Mesenchymal stem cell (in vitro differentiated cells and primary cell): ENCODE data around the gene SPOCK2.

ENCODE experiments used
- DNase-seq: peaks from one replicate; pipeline ENCODE4 v3.0.0-alpha.2; 2013
- H2AFZ ChIP-seq: one replicate; pipeline ENCODE4 v1.6.1; 2013; ENCODE audit warnings: low read depth, mild to moderate bottlenecking, control low read depth, inconsistent platforms, low read length, moderate library complexity
- H2AK5ac ChIP-seq: 2 replicates; pipeline ENCODE4 v1.6.1; 2013; ENCODE audit warnings: low read length, moderate library complexity, mild to moderate bottlenecking, inconsistent platforms; ENCODE audit not compliant: severe bottlenecking
- H2BK120ac ChIP-seq: one replicate; pipeline ENCODE4 v1.6.1; 2013; ENCODE audit warnings: low read depth, mild to moderate bottlenecking, inconsistent platforms, low read length, moderate library complexity
- H2BK12ac ChIP-seq, 2 experiments: one replicate each; pipeline ENCODE4 v1.6.1; 2013; ENCODE audit warnings: inconsistent platforms in 2 of 2, low read length in 2 of 2, mild to moderate bottlenecking in 2 of 2, moderate library complexity in 2 of 2, control low read depth in 1 of 2
- H2BK15ac ChIP-seq: one replicate; pipeline ENCODE4 v1.6.1; 2013; ENCODE audit warnings: mild to moderate bottlenecking, low read depth, inconsistent platforms; ENCODE audit not compliant: poor library complexity, severe bottlenecking
- H2BK5ac ChIP-seq: 2 replicates; pipeline ENCODE4 v1.6.1; 2013; ENCODE audit warnings: low read depth, mild to moderate bottlenecking, low read length, control low read depth, inconsistent platforms; ENCODE audit not compliant: poor library complexity, severe bottlenecking
- H3K14ac ChIP-seq, 2 experiments: one replicate each; pipeline ENCODE4 v1.6.1; 2013; ENCODE audit warnings: inconsistent platforms in 2 of 2, low read length in 2 of 2, control low read depth in 1 of 2, mild to moderate bottlenecking in 1 of 2, moderate library complexity in 1 of 2
- H3K18ac ChIP-seq, 2 experiments: one replicate each; pipeline ENCODE4 v1.6.1; 2013; ENCODE audit warnings: inconsistent platforms in 2 of 2, low read length in 2 of 2, control low read depth in 1 of 2, low read depth in 1 of 2, mild to moderate bottlenecking in 1 of 2
- H3K23ac ChIP-seq, 2 experiments: one replicate each; pipeline ENCODE4 v1.6.1; 2013; ENCODE audit warnings: inconsistent platforms in 2 of 2, low read length in 2 of 2, mild to moderate bottlenecking in 2 of 2, moderate library complexity in 2 of 2, control low read depth in 1 of 2
- H3K27ac ChIP-seq: 2 replicates; pipeline ENCODE4 v1.5.1; 2013; ENCODE audit warnings: mild to moderate bottlenecking, moderate library complexity, low read length, control low read depth, inconsistent platforms; ENCODE audit not compliant: poor library complexity, severe bottlenecking
- H3K27me3 ChIP-seq, 2 experiments: 2 replicates each; pipeline versions ENCODE4 v1.6.1 to v1.7.0; 2013; ENCODE audit warnings: low read length in 2 of 2, mild to moderate bottlenecking in 2 of 2, moderate library complexity in 2 of 2, control low read depth in 1 of 2, inconsistent platforms in 1 of 2; ENCODE audit not compliant: control insufficient read depth in 1 of 2, insufficient read depth in 1 of 2
- H3K36me3 ChIP-seq, 2 experiments: 2 replicates each; pipeline versions ENCODE4 v1.6.1 to v1.7.0; 2013; ENCODE audit warnings: low read length in 2 of 2, control low read depth in 1 of 2, inconsistent platforms in 1 of 2, low read depth in 1 of 2, mild to moderate bottlenecking in 1 of 2; ENCODE audit not compliant: insufficient read depth in 2 of 2, control insufficient read depth in 1 of 2
- H3K4ac ChIP-seq, 2 experiments: one replicate each; pipeline ENCODE4 v1.6.1; 2013; ENCODE audit warnings: inconsistent platforms in 2 of 2, low read length in 2 of 2, mild to moderate bottlenecking in 2 of 2, moderate library complexity in 2 of 2, control low read depth in 1 of 2, low read depth in 1 of 2
- H3K4me1 ChIP-seq: 2 replicates; pipeline ENCODE4 v1.6.1; 2013; ENCODE audit warnings: low read depth, low read length, control low read depth; ENCODE audit not compliant: control insufficient read depth, insufficient read depth
- H3K4me2 ChIP-seq: 2 replicates; pipeline ENCODE4 v1.6.1; 2013; ENCODE audit warnings: low read length, mild to moderate bottlenecking, inconsistent platforms; ENCODE audit not compliant: poor library complexity, severe bottlenecking
- H3K4me3 ChIP-seq, 2 experiments: 2 replicates each; pipeline versions ENCODE4 v1.5.1 to v1.7.0; 2013; ENCODE audit warnings: low read length in 2 of 2, mild to moderate bottlenecking in 2 of 2, control low read depth in 1 of 2, low read depth in 1 of 2; ENCODE audit not compliant: insufficient read depth in 1 of 2
- H3K79me1 ChIP-seq: replicated peaks from 2 replicates; pipeline ENCODE4 v1.6.1; 2013; ENCODE audit warnings: mild to moderate bottlenecking, control low read depth, low read length, inconsistent platforms; ENCODE audit not compliant: poor library complexity, severe bottlenecking
- H3K9ac ChIP-seq: 2 replicates; pipeline ENCODE4 v1.7.0; 2013; ENCODE audit warnings: mild to moderate bottlenecking, low read length, moderate library complexity
- H3K9me3 ChIP-seq: 2 replicates; pipeline ENCODE4 v1.7.0; 2013; ENCODE audit warnings: mild to moderate bottlenecking, low read length; ENCODE audit not compliant: control insufficient read depth
- H4K8ac ChIP-seq: one replicate; pipeline ENCODE4 v1.6.1; 2013; ENCODE audit warnings: inconsistent platforms, mild to moderate bottlenecking, low read length, moderate library complexity
- H4K91ac ChIP-seq: one replicate; pipeline ENCODE4 v1.6.1; 2013; ENCODE audit warnings: mild to moderate bottlenecking, low read length, inconsistent platforms
- WGBS: methylation state at CpG from one replicate; pipeline ENCODE4 v1.1.7; 2013; ENCODE audit warnings: mixed read lengths; 5-methylcytosine and 5-hydroxymethylcytosine counted together

The SPOCK2 gene

DNA sequence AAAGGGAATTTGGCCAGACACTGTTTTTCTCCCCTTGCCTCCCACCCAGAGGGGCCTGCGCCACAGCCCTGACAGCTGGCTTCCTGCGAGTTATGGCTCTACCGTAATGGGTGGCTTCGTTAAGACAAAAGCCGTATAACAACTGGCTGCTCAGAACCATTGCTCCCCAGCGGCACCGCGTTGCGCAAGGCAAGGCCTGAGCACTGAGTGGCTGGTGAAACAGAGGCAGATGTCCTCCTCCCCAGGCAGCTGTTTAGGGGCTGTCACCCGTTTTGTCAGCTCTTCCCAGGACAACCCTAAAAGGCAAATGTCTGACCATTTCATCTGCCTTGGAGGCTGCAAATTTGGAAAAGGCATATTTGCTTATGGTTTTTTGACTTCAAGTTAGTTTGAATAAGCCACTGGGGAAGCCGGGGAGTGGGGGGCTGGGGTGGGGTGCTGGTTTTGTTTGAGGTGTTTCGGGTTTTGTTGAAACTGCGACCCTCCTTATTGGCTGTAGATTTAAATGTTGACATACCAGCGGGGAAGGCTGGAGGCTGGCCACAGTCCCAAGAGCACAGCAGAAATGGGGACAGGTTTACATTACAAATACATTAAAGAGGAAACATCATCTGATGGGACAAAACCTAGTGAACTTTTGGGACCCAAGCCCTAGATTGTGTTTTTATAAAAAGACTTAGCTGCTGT lies 681 bp upstream of the SPOCK2 start:
- no peak overlapping the region for H3K4ac ChIP-seq
- H4K8ac ChIP-seq: no peak overlapping the region
- no peak overlapping the region for H2BK5ac ChIP-seq
- H2AK5ac ChIP-seq: no peak overlapping the region
- H4K91ac ChIP-seq: no peak overlapping the region
- DNase-seq: peak; percentile 52
- 31% methylated on average over 13 of the region's 14 CpGs for WGBS
- H2AFZ ChIP-seq: no peak overlapping the region
- H3K9me3 ChIP-seq: no peaks in the 10 kb centered on the region
- H3K14ac ChIP-seq: no peak overlapping the region
- peaks cover 48 to 50% of the 10 kb centered on the region in 2 experiments for H3K27me3 ChIP-seq
- no peak overlapping the region for H3K23ac ChIP-seq
- no peak overlapping the region for H3K9ac ChIP-seq
- peak overlapping the region in 1 of 2 experiments; percentile 69 for H3K4me3 ChIP-seq
- no peak overlapping the region for H2BK15ac ChIP-seq
- no peak overlapping the region for H3K27ac ChIP-seq
- H3K4me1 ChIP-seq: peaks cover 25% of the 10 kb centered on the region
- H3K36me3 ChIP-seq: no peaks in the 10 kb centered on the region
- no peak overlapping the region for H2BK120ac ChIP-seq
- no peak overlapping the region for H2BK12ac ChIP-seq
- no peaks in the 10 kb centered on the region for H3K79me1 ChIP-seq
- H3K18ac ChIP-seq: peak overlapping the region in 1 of 2 experiments; percentile 54
- H3K4me2 ChIP-seq: peak overlapping the region; percentile 82

DNA sequence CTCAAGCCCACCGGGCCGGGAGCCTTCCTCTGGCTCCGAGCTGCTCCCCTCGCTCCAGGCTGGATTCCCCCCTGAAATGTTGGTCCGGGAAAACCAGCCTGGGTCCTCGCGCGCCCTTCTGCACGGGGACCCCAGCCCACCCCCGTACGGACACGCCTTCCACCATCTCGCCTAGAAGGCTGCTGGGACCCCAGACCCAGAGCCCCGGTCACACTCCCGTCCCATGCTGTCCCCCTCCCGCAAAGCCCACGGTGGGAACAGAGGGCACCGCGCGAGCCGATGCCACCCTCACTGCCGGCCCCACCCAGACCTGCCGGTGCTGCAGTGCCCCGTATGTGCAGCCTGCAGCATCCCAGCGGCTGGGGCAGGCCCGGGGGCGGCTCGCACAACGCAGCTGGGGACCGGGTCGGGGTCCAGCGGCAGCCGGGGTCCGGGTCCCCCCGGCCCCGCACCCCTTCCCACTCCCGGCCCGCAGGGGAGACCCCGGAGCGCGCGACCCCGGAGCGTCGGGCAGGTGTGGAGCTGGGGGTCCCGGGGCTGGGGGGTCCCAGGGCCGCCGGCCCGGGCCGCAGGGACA lies 871 bp downstream of the SPOCK2 start:
- DNase-seq: no peak
- Histone ChIP-seq H2BK12ac (no peak overlapping the region), H3K27ac (no peak overlapping the region), H3K18ac (peak overlapping the region in 1 of 2 experiments; percentile 79), H3K9me3 (no peaks in the 10 kb centered on the region), H3K4me2 (peak overlapping the region; percentile 82), H3K14ac (no peak overlapping the region), H2BK15ac (no peak overlapping the region), H4K91ac (no peak overlapping the region), H2BK5ac (no peak overlapping the region), H2AFZ (no peak overlapping the region), H2BK120ac (no peak overlapping the region), H4K8ac (peak overlapping the region; percentile 58), H2AK5ac (no peak overlapping the region), H3K4me3 (peak overlapping the region; percentile 3 to 69), H3K9ac (peak overlapping the region; percentile 36), H3K23ac (peak overlapping the region in 1 of 2 experiments; percentile 34), H3K79me1 (no peaks in the 10 kb centered on the region), H3K4ac (no peak overlapping the region), H3K4me1 (peaks cover 25% of the 10 kb centered on the region), H3K36me3 (no peaks in the 10 kb centered on the region), H3K27me3 (peaks cover 48 to 50% of the 10 kb centered on the region in 2 experiments)
- WGBS: 4% methylated on average over 48 of the region's 50 CpGs

DNA sequence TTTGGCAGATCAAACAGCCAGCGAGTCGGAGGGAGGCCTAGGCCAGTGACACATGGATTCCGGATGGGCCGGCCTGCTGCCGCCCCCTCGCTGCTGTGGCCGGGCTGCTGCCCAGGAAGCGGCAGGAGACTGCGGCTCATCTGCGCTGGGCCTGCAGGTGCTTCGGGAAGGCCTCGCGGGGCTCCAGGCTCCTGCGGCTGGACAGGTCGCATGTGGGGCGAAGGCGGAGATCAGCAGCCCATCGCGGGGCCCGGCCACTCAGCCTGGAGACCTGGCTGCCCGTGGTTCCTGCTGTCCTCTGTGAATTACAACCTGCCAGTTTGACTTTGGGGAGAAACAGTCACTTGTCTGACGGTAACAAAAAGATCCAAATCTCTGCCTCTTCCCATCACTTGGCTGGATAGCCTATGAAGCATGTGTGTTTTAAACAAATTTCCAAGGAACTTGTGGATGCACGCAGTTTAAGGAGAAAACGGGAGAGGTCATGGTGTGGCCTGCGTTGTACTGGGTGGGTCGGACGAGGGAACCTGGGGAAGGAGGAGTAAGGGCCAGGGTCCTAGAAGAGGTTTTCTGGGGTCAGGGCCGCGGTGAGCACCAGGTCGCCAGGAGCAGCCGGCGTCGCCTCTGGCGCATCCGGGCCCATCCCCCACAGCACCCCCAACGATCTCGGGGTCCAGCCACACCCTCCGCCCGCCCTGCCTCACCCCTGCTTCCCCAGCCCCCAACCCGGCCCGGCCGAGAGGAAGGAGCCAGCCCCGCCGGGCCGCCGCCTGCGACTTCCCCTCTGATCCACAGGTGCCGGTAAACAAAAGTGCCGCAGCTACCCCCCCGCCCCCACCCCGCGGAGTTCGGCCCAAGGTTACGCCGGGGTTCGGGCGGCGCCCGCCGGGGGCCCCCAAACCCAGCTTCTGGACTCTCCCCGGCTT lies 1.6 kb downstream of the SPOCK2 start:
- H2BK5ac ChIP-seq: no peak overlapping the region
- no peak overlapping the region for H3K9ac ChIP-seq
- H3K14ac ChIP-seq: no peak overlapping the region
- H3K18ac ChIP-seq: no peak overlapping the region
- no peak overlapping the region for H2BK12ac ChIP-seq
- 24% methylated on average over 44 of the region's 61 CpGs for WGBS
- no peaks in the 10 kb centered on the region for H3K9me3 ChIP-seq
- H4K8ac ChIP-seq: no peak overlapping the region
- no peaks in the 10 kb centered on the region for H3K79me1 ChIP-seq
- no peak overlapping the region for H2BK120ac ChIP-seq
- no peak overlapping the region for H2BK15ac ChIP-seq
- peak overlapping the region; percentile 3 to 37 for H3K4me3 ChIP-seq
- H2AFZ ChIP-seq: no peak overlapping the region
- H3K27me3 ChIP-seq: peaks cover 49 to 51% of the 10 kb centered on the region in 2 experiments
- H3K4me2 ChIP-seq: peak overlapping the region; percentile 82
- no peak overlapping the region for H3K4ac ChIP-seq
- no peak overlapping the region for H3K23ac ChIP-seq
- H3K27ac ChIP-seq: no peak overlapping the region
- H3K4me1 ChIP-seq: peaks cover 25% of the 10 kb centered on the region
- H3K36me3 ChIP-seq: no peaks in the 10 kb centered on the region
- DNase-seq: no peak
- H2AK5ac ChIP-seq: no peak overlapping the region
- H4K91ac ChIP-seq: peak overlapping the region; percentile 43
